ENCODE results near the gene NUFIP2.

DNA sequence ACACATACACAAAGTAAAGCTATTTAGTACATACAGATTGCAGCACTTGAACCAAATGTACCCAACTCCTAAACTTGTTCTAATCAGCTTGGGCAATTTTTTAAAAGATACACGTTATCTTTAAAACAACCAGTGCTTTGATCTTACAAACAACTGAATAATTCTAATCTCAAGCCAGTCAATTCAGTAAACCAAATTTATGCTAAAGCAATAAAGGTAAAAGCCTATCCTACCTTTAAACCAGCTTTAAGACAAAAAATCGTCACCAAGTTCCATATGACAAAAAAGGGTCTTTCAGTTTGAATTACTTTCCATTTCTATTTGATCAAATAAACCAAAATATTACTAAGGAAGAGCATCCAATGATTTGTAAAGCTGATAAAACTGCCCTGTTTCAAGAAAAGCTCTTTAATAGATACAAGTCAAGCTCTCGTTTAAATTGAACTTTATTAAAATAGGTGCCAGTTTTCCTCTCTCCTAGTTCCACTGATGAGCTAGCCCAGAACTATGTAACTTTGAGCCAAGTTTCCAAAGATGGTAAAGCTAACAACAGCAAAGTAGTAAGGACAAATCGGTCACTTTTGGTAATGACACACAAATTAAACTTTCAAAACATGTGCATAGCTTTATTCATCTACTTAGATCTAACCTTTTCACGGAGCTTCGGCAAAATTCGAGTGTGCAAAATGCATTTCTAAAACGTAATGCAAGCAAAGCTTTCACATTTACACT lies 37.0 kb downstream of the NUFIP2 start:
- TF ChIP-seq POLR2AphosphoS5 (IDR thresholded peaks at IDR 0.05; ENCODE audit: borderline replicate concordance, low read depth, low read length): no peak
- no peak for TF ChIP-seq EZH2 (IDR thresholded peaks at IDR 0.05)
- no peak for TF ChIP-seq FOXP2 (optimal IDR thresholded peaks at IDR 0.05; ENCODE audit: control extremely low read depth, extremely low read length, insufficient read depth)

Data from SK-N-MC (cell line).